ENCODE measurements around the gene RGMB.

The RGMB gene

GRCh38 chr5:98786191-98786853 lies 12.9 kb downstream of the RGMB start:
- DNase-seq, result no peak

GRCh38 chr5:98787131-98787719 lies 13.8 kb downstream of the RGMB start:
- DNase-seq, result no peak

- DNase-seq, result no peak
Measured at GRCh38 chr5:98789029-98789428, 15.6 kb downstream of the RGMB start.

- DNase-seq, result no peak
Measured at GRCh38 chr5:98791001-98791519, 17.6 kb downstream of the RGMB start.

- no peak for DNase-seq
Measured at GRCh38 chr5:98791898-98792580, 18.6 kb downstream of the RGMB start.

- DNase-seq, result no peak
Measured at GRCh38 chr5:98793223-98793622, 19.8 kb downstream of the RGMB start.

GRCh38 chr5:98794001-98794400 lies 20.5 kb downstream of the RGMB start:
- no peak for DNase-seq

GRCh38 chr5:98794414-98795080 lies 21.1 kb downstream of the RGMB start:
- DNase-seq, result no peak

- no peak for DNase-seq
Measured at GRCh38 chr5:98795243-98795642, 21.8 kb downstream of the RGMB start.

- peak; percentile 56 for DNase-seq
Measured at GRCh38 chr5:98796197-98796972, 22.9 kb downstream of the RGMB start.

GRCh38 chr5:98798371-98798770 lies 24.9 kb downstream of the RGMB start:
- no peak for DNase-seq

GRCh38 chr5:98798847-98799246 lies 25.4 kb downstream of the RGMB start:
- no peak for DNase-seq

GRCh38 chr5:98804066-98804465 lies 30.6 kb downstream of the RGMB start:
- DNase-seq, result no peak

- DNase-seq, result no peak
Measured at GRCh38 chr5:98805070-98805469, 31.6 kb downstream of the RGMB start.

- no peak for DNase-seq
Measured at GRCh38 chr5:98807806-98808205, 34.3 kb downstream of the RGMB start.

GRCh38 chr5:98810206-98810605 lies 36.7 kb downstream of the RGMB start:
- no peak for DNase-seq

- no peak for DNase-seq
Measured at GRCh38 chr5:98813755-98814154, 40.3 kb downstream of the RGMB start.

GRCh38 chr5:98816582-98817222 lies 43.2 kb downstream of the RGMB start:
- no peak for DNase-seq

- DNase-seq, result no peak
Measured at GRCh38 chr5:98825582-98826375, 52.3 kb downstream of the RGMB start.

GRCh38 chr5:98827161-98827560 lies 53.7 kb downstream of the RGMB start:
- DNase-seq, result peak; percentile 1

- DNase-seq, result no peak
Measured at GRCh38 chr5:98827588-98828284, 54.3 kb downstream of the RGMB start.

Measured in midbrain (tissue), 1 donor.